ENCODE data around the gene MRPL51.
A peak's percentile ranks its signal among the peaks of the same experiment; 100 is the strongest.

DNA sequence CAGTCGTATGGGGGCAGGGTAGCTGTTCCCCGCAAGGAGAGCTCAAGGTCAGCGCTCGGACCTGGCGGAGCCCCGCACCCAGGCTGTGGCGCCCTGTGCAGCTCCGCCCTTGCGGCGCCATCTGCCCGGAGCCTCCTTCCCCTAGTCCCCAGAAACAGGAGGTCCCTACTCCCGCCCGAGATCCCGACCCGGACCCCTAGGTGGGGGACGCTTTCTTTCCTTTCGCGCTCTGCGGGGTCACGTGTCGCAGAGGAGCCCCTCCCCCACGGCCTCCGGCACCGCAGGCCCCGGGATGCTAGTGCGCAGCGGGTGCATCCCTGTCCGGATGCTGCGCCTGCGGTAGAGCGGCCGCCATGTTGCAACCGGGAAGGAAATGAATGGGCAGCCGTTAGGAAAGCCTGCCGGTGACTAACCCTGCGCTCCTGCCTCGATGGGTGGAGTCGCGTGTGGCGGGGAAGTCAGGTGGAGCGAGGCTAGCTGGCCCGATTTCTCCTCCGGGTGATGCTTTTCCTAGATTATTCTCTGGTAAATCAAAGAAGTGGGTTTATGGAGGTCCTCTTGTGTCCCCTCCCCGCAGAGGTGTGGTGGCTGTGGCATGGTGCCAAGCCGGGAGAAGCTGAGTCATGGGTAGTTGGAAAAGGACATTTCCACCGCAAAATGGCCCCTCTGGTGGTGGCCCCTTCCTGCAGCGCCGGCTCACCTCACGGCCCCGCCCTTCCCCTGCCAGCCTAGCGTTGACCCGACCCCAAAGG lies 42.1 kb upstream of the MRPL51 start:
- TF ChIP-seq CTCF (IDR thresholded peaks at IDR 0.05; ENCODE audit: control extremely low read depth in 1 of 3, insufficient read depth in 1 of 3, low read depth in 1 of 3, low read length in 3 of 3) (no peak), YY1 (IDR thresholded peaks at IDR 0.05; ENCODE audit: low read depth, low read length) (peak; percentile 90), SUZ12 (IDR thresholded peaks at IDR 0.05; ENCODE audit: low read length) (no peak), ASH2L (IDR thresholded peaks at IDR 0.05; ENCODE audit: low read length) (no peak), NRF1 (IDR thresholded peaks at IDR 0.05; ENCODE audit: low read depth, low read length) (no peak), MAFK (IDR thresholded peaks at IDR 0.05; ENCODE audit: low read depth, low read length) (no peak; the same call in 1 of the 2 replicates)

Data from H1 (cell line).